ENCODE measurements around the gene FAM217A. TPM values are rescaled to one million over a fixed set of nuclear protein-coding genes. Genes with fewer than 3 reads are reported as not detected.

The FAM217A gene
- total and polyA plus RNA-seq, 2 of the 13 experiments (the other 11 are each of a cell fraction or from before 2014, with no cell fraction given), result not detected

DNA sequence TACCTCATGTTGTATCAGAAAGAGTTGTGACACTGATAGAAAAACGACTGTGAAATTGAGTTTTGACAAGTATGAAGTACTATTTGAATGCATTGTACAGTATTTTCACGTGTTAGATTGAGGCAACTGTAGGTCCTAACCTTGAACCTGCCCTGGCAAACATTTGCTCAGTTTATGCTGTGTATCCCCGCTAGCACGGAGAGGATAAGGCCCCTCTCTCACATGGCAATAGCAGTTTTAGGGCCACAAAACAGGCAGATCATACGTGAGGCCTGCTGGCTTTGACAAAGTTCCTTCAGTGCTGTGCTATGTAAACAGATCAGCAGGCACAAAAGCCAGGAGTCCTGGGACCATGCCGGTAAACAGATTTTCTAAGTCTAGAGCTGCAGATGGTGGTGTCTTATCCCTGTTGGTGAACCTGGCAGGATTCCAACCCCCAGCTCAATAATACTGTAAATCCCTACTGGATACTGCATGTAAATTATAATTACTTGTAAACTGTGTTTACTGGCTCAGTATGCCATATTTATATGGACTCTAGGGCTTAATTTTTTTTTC is 23.8 kb upstream of the FAM217A start (continued):
- TF ChIP-seq ZNF451 (CRISPR knock-in tag; IDR thresholded peaks at IDR 0.05) (peak; percentile 82; the same call in 1 of the 2 replicates), MIER2 (CRISPR knock-in tag; IDR thresholded peaks at IDR 0.05) (peak; percentile 84), ZNF83 (CRISPR knock-in tag; IDR thresholded peaks at IDR 0.05; ENCODE audit: borderline replicate concordance) (no peak), TAF1 (CRISPR knock-in tag; IDR thresholded peaks at IDR 0.05) (0 out of 2 replicates have a peak, but pooled peaks have one; percentile 32), EEA1 (CRISPR knock-in tag; IDR thresholded peaks at IDR 0.05; ENCODE audit: borderline replicate concordance) (no peak), PHF8 (CRISPR knock-in tag; IDR thresholded peaks at IDR 0.05) (peak; percentile 66), PTBP1 (IDR thresholded peaks at IDR 0.05; ENCODE audit: low read depth, low read length, poor library complexity, severe bottlenecking) (no peak), KMT2A (CRISPR knock-in tag; IDR thresholded peaks at IDR 0.05) (peak; percentile 80), CENPX (CRISPR knock-in tag; IDR thresholded peaks at IDR 0.05) (no peak), JUN (CRISPR knock-in tag; IDR thresholded peaks at IDR 0.05) (peak; percentile 82; the same call in 1 of the 2 replicates), ATF7 (IDR thresholded peaks at IDR 0.05) (0 out of 2 replicates have a peak, but pooled peaks have one; percentile 2), ATF7 (CRISPR knock-in tag; IDR thresholded peaks at IDR 0.05) (peak; percentile 71; the same call in 1 of the 2 replicates)
- TF ChIP-seq, protein P1, sequence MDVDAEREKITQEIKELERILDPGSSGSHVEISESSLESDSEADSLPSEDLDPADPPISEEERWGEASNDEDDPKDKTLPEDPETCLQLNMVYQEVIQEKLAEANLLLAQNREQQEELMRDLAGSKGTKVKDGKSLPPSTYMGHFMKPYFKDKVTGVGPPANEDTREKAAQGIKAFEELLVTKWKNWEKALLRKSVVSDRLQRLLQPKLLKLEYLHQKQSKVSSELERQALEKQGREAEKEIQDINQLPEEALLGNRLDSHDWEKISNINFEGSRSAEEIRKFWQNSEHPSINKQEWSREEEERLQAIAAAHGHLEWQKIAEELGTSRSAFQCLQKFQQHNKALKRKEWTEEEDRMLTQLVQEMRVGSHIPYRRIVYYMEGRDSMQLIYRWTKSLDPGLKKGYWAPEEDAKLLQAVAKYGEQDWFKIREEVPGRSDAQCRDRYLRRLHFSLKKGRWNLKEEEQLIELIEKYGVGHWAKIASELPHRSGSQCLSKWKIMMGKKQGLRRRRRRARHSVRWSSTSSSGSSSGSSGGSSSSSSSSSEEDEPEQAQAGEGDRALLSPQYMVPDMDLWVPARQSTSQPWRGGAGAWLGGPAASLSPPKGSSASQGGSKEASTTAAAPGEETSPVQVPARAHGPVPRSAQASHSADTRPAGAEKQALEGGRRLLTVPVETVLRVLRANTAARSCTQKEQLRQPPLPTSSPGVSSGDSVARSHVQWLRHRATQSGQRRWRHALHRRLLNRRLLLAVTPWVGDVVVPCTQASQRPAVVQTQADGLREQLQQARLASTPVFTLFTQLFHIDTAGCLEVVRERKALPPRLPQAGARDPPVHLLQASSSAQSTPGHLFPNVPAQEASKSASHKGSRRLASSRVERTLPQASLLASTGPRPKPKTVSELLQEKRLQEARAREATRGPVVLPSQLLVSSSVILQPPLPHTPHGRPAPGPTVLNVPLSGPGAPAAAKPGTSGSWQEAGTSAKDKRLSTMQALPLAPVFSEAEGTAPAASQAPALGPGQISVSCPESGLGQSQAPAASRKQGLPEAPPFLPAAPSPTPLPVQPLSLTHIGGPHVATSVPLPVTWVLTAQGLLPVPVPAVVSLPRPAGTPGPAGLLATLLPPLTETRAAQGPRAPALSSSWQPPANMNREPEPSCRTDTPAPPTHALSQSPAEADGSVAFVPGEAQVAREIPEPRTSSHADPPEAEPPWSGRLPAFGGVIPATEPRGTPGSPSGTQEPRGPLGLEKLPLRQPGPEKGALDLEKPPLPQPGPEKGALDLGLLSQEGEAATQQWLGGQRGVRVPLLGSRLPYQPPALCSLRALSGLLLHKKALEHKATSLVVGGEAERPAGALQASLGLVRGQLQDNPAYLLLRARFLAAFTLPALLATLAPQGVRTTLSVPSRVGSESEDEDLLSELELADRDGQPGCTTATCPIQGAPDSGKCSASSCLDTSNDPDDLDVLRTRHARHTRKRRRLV (CRISPR knock-in tag; IDR thresholded peaks at IDR 0.05), result 0 out of 2 replicates have a peak, but pooled peaks have one; percentile 58
- TF ChIP-seq, protein P2, sequence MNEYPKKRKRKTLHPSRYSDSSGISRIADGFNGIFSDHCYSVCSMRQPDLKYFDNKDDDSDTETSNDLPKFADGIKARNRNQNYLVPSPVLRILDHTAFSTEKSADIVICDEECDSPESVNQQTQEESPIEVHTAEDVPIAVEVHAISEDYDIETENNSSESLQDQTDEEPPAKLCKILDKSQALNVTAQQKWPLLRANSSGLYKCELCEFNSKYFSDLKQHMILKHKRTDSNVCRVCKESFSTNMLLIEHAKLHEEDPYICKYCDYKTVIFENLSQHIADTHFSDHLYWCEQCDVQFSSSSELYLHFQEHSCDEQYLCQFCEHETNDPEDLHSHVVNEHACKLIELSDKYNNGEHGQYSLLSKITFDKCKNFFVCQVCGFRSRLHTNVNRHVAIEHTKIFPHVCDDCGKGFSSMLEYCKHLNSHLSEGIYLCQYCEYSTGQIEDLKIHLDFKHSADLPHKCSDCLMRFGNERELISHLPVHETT (CRISPR knock-in tag; conservative IDR thresholded peaks at IDR 0.05), result peak; percentile 82
- TF ChIP-seq, protein P3, sequence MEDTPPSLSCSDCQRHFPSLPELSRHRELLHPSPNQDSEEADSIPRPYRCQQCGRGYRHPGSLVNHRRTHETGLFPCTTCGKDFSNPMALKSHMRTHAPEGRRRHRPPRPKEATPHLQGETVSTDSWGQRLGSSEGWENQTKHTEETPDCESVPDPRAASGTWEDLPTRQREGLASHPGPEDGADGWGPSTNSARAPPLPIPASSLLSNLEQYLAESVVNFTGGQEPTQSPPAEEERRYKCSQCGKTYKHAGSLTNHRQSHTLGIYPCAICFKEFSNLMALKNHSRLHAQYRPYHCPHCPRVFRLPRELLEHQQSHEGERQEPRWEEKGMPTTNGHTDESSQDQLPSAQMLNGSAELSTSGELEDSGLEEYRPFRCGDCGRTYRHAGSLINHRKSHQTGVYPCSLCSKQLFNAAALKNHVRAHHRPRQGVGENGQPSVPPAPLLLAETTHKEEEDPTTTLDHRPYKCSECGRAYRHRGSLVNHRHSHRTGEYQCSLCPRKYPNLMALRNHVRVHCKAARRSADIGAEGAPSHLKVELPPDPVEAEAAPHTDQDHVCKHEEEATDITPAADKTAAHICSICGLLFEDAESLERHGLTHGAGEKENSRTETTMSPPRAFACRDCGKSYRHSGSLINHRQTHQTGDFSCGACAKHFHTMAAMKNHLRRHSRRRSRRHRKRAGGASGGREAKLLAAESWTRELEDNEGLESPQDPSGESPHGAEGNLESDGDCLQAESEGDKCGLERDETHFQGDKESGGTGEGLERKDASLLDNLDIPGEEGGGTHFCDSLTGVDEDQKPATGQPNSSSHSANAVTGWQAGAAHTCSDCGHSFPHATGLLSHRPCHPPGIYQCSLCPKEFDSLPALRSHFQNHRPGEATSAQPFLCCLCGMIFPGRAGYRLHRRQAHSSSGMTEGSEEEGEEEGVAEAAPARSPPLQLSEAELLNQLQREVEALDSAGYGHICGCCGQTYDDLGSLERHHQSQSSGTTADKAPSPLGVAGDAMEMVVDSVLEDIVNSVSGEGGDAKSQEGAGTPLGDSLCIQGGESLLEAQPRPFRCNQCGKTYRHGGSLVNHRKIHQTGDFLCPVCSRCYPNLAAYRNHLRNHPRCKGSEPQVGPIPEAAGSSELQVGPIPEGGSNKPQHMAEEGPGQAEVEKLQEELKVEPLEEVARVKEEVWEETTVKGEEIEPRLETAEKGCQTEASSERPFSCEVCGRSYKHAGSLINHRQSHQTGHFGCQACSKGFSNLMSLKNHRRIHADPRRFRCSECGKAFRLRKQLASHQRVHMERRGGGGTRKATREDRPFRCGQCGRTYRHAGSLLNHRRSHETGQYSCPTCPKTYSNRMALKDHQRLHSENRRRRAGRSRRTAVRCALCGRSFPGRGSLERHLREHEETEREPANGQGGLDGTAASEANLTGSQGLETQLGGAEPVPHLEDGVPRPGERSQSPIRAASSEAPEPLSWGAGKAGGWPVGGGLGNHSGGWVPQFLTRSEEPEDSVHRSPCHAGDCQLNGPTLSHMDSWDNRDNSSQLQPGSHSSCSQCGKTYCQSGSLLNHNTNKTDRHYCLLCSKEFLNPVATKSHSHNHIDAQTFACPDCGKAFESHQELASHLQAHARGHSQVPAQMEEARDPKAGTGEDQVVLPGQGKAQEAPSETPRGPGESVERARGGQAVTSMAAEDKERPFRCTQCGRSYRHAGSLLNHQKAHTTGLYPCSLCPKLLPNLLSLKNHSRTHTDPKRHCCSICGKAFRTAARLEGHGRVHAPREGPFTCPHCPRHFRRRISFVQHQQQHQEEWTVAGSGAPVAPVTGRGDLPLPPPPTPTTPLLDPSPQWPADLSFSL (CRISPR knock-in tag; IDR thresholded peaks at IDR 0.05), result peak; percentile 79; the same call in 1 of the 2 replicates
- TF ChIP-seq, protein P4, sequence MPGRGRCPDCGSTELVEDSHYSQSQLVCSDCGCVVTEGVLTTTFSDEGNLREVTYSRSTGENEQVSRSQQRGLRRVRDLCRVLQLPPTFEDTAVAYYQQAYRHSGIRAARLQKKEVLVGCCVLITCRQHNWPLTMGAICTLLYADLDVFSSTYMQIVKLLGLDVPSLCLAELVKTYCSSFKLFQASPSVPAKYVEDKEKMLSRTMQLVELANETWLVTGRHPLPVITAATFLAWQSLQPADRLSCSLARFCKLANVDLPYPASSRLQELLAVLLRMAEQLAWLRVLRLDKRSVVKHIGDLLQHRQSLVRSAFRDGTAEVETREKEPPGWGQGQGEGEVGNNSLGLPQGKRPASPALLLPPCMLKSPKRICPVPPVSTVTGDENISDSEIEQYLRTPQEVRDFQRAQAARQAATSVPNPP (CRISPR knock-in tag; IDR thresholded peaks at IDR 0.05), result peak; percentile 58; the same call in 1 of the 2 replicates

Data from HepG2 (cell line).